GM12864 (cell line): ENCODE measurements around the gene MRE11.

Experiments
- DNase-seq: peaks from one replicate; pipeline ENCODE4 v3.0.0-alpha.2; 2011; ENCODE audit warnings: low read depth
- H3K4me3 ChIP-seq: 2 replicates; pipeline ENCODE4 v1.5.1; 2011; ENCODE audit warnings: mild to moderate bottlenecking, low read depth, low read length, control low read depth
- TF ChIP-seq, protein P1 (sequence below): IDR thresholded peaks from 2 replicates; pipeline ENCODE4 v1.5.1; 2011; ENCODE audit warnings: low read depth, mild to moderate bottlenecking, moderate library complexity, low read length, control low read depth, inconsistent platforms; ENCODE audit errors: missing control alignments

The MRE11 gene

GRCh38 chr11:94452988-94453387 is 40.7 kb downstream of the MRE11 start:
- H3K4me3 ChIP-seq = no peak overlapping the region
- TF ChIP-seq, protein P1, sequence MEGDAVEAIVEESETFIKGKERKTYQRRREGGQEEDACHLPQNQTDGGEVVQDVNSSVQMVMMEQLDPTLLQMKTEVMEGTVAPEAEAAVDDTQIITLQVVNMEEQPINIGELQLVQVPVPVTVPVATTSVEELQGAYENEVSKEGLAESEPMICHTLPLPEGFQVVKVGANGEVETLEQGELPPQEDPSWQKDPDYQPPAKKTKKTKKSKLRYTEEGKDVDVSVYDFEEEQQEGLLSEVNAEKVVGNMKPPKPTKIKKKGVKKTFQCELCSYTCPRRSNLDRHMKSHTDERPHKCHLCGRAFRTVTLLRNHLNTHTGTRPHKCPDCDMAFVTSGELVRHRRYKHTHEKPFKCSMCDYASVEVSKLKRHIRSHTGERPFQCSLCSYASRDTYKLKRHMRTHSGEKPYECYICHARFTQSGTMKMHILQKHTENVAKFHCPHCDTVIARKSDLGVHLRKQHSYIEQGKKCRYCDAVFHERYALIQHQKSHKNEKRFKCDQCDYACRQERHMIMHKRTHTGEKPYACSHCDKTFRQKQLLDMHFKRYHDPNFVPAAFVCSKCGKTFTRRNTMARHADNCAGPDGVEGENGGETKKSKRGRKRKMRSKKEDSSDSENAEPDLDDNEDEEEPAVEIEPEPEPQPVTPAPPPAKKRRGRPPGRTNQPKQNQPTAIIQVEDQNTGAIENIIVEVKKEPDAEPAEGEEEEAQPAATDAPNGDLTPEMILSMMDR = no peak
- no peak for DNase-seq

DNA sequence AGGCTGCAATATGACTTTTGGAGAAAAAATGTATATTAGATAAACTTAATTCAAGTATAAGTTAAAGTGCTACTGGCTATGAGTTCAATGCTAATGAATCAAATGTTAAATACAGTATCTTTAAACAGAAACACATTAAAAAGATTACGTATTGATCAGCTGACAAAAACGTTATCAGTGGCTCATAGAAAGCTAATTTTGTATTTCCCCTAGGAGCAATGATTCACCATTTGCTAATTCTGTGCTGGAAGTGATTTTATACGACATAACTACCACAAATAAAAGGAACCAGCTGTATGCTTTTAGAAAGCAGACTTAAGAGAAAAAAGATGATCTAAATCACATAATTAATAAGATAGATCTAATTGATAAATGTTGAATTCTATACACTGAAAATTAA is 43.6 kb downstream of the MRE11 start:
- TF ChIP-seq, protein P1 = no peak
- no peak overlapping the region for H3K4me3 ChIP-seq
- DNase-seq = no peak

DNA sequence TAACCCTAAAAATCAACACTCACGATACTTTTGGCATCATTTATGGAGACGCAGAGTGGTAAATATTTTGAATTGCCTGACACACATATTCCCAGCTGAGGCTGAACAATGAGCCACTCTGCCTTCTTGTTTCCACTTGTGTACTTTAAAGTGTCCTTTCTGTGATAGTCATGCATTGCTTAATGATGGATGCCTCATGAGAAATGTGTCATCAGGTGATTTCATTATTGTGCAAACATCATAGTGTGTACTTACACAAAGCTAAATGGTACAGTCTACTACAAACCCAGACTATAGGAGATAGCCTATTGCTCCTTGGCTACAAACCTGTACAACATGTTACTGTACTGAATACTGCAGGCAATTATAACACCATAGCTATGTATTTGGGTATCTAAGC is 44.2 kb downstream of the MRE11 start:
- TF ChIP-seq, protein P1 = no peak
- DNase-seq = no peak
- no peak overlapping the region for H3K4me3 ChIP-seq

- TF ChIP-seq, protein P1 = no peak
- H3K4me3 ChIP-seq = no peak overlapping the region
- no peak for DNase-seq
Measured at GRCh38 chr11:94449029-94449428, 44.6 kb downstream of the MRE11 start.

DNA sequence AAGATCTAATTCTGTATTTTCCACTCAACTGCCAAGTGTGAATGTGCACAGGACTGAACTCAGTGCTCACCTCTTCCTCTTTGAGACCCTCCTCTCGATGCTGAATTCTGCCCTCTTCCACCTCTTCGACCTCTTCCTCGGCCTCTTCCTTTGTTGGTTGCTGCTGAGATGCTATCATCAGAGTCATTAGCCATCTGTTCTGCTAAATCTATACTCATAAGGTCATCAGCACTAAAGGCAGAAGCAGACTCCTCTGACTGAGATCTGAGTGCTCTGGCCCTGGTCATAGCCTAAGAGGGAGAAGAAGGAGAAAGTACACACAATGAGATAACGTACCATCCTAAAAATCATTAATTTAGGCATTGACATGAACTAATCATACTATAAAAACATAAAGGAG is 46.5 kb downstream of the MRE11 start:
- DNase-seq = no peak
- TF ChIP-seq, protein P1 = no peak
- H3K4me3 ChIP-seq = no peak overlapping the region

GRCh38 chr11:94445641-94446040 is 48.0 kb downstream of the MRE11 start:
- no peak for DNase-seq
- TF ChIP-seq, protein P1 = no peak
- H3K4me3 ChIP-seq = no peak overlapping the region

DNA sequence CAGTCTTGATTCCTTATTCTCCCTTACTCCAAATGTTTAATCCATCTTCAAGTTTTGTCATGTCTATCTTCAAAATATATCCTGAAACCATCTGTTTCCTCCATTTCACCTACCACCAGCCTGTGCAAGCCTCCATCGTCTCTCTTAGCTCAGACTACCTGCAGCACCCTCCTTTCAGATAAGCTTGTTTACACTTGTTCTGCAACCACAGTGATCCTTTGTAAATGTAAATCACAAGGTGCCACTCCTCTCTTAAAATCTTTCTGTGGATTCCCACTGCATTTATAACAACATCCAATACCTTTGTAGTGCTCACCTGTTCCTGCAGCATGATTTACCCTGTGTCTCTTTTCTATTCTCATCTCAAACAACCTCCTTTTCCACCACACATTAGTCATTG is 60.6 kb downstream of the MRE11 start:
- TF ChIP-seq, protein P1 = no peak
- H3K4me3 ChIP-seq = no peak overlapping the region
- DNase-seq = no peak
